Raji (cell line): ENCODE measurements around the gene PLEKHH3.
A peak's percentile ranks its signal among the peaks of the same experiment; 100 is the strongest.

Experiments used
- POLR2A ChIP-seq: IDR thresholded peaks from 2 replicates; pipeline ENCODE4 v1.6.1; 2011; ENCODE audit warnings: low read depth, low read length, control low read depth; ENCODE audit not compliant: insufficient read depth

PLEKHH3 gene

DNA sequence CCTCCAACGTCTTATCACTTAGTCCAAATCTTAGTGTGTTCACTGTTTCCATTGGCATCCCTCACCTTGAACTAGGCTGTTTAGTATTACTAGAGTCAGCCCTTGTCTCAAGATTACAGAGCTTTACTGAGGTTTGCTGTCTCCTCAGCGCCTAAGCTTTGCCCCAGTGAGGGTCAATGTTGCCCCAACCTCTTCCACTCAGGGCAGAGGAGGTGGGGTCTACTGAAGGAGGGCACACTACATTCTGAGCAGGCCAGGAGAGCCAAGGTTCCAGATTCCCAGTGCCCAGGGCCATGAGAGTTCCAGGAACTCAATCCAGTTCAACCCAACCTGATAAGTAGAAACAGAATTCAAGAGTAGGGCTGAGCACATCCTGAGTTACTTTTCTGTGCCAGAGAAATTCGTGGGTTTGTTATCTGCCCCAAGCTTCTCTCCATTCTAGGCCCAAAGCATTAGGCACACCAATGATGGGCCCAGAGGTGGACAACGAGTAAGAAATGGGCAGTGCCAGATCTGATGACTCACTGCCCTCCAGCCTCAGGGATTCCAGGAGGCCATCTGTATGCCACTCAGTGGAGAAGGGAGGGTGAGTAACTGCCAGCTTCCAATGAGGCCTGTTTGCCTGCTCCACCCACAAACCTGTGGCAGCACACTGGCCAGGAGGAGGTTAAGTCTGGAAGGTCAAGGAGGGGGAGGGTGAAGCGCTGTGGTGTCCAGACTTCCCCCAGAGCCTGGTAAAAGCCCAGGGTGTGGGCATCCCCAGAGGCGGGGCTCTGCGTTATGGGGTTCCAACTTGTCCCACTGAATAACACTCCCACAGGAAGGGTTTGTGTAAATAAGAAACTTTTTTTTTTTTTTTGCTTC is 9.5 kb downstream of the PLEKHH3 start:
- no peak for TF ChIP-seq POLR2A

DNA sequence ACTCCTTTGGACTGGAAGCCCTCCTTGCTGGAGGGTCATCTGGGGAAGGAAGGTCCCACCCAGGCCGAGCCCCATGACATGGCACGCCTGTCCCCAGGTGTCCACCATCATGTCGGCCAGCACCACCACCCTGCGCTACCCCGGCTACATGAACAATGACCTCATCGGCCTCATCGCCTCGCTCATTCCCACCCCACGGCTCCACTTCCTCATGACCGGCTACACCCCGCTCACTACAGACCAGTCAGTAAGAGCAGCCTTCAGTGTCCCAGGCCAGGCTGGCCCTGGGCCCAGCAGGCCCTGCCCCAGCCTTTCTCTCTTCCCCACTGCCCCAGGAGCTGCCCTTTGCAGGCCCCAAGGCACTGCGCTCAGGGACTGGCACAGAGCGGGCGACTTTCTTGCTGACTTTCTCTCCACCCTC is 11.2 kb downstream of the PLEKHH3 start:
- no peak for TF ChIP-seq POLR2A

DNA sequence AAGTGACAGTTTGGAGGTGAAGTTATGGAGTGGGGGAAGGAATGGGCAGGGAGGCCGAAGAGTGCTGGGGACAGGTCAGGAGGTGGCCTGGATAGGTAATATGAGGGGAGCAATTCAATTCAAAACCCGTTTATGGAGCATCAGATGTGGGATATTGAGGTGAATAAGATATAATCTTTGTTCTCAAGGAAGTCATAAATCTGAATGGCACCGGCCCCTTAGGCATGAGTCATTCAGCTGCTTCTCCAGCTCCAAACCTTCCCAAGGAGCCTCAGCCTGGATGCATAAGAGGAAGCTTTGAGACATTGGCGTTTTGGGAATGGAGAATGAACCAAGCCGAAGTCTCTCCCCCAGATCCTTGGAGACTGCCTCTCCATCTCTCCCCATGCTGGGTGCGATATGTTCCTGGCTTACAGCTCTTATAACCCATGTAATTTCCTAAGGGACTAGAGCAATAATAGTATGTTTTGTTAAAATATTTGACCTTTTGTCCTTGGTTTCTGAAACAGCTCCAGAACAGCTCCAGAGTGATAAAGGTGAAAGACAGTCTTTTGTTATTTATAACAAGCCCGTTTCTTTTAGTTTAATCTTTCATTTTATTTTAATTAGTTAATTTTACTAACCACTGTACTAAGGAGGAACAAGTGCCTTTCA is 16.0 kb downstream of the PLEKHH3 start:
- TF ChIP-seq POLR2A = no peak

- peak; percentile 86 for TF ChIP-seq POLR2A
Observed at GRCh38 chr17:42659079-42659931, 17.5 kb downstream of the PLEKHH3 start, which contains the start of gene TUBG2. Gene TUBG2, plus strand, starts transcription at chr17:42659284. Its CDS starts 220 bp downstream, at chr17:42659504.

DNA sequence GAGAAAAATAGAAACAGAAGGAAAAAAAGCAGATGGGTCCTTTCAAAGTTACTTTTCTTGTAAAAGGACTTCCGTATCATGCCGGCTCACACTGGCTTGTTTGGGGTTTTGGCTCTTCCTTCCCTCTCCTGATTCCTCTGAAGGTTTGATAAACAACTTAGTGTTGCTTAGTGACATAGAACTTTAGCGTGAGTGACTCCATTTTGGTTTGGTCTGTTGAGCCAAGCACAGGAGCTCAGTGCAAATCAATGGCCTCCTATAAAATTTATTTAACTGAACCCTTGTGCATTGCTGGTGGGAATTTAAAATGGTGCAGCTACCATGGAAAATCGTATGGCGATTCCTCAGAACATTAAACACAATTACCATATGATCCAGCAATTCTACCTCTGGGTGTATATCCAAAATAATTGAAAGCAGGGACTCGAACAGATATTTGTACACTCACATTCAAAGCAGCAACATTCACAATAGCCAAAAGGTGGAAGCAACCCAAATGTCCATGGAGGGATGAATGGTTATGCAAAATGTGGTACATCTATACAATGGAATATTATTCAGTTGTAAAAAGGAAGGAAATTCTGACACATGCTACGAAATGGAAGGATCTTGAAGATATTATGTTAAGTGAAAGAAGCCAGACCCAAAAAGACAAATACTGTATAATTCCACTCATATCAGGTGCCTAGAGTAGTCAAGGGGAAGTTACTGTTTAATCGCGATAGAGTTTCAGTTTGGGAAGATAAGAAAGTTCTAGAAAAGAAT is 18.8 kb downstream of the PLEKHH3 start:
- TF ChIP-seq POLR2A = no peak

DNA sequence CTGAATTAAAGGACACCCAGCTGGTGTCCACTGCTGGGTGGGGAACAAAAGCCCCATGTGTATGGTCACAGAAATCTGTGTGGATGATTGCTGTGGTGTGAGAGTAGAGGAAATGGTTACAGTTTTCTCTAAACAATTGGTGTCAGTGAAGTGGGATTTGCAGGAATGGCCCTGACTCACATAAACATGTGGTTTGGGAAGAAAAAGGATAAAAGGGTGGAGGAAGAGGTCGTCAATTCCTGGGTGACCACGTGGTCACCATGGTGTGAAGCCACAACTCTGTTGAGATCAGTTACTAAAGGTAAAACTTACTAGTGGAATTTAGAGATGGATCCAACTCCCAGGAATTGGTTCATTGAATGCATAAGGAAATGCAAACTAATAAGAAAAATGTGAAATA is 21.3 kb downstream of the PLEKHH3 start:
- no peak for TF ChIP-seq POLR2A

DNA sequence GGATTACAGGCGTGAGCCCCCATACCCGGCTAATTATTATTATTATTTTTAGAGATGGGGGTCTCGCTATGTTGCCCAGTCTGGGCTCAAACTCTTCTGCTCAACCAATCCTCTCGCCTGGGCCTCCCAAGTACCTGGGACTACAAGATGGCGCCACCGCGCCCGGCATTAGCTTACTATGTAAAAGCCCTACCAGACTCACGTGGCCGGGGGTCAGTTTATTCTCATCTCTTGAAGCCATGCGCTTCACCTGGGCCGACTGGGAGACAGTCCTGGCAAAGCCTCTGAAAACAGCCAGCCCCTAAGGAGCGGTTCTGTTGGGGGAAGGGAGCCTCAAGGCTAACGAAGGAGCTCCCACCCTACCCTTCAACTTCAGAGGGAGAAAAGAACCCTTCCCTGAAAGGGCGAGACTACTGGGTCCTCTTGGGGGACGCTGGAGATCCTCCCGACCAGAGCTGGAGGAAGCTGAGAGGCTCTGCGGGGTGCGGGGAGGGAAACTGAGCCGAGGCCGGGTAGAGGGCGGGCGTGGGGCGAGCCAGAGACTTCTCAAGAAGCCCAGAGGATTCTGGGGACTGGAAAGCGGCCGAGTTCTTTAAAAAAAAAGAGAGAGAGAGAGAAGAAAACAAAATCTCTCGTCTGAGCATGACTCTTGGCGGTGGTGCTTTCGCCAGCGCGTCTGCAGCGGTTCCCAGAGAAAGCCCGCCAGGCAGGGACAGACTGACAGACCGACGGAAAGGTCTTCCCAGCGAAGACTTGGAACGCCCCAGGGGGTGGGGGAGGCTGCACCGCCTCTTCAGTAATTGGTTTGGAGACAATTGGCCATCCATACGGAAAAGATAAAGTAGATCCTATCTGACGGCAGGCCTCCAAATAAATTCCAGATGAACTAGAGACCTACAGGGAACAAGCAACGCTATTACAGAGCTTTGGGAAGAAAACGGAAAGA is 23.3 kb downstream of the PLEKHH3 start:
- TF ChIP-seq POLR2A = no peak

GRCh38 chr17:42651392-42651791 is 25.4 kb downstream of the PLEKHH3 start:
- TF ChIP-seq POLR2A = no peak

DNA sequence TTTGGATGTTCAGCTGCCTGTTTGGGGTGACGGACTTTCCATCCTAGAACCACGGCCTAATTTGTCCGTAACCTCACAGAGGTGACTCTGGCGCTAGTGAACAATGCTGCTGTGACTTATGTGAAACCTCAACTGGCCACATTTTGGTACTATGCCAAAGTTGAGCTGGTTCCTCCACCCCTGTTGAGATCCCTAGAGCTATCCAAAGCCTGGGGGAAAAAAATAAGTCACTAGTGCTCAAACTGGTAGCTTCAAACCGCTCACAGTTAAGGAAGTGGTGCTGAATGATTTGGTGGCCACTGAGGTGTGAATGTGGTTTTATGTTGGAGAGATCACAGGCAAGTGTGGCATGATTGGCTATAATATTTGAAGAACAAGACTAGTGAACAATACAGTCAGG is 29.0 kb downstream of the PLEKHH3 start:
- no peak for TF ChIP-seq POLR2A

GRCh38 chr17:42642336-42642735 is 34.5 kb downstream of the PLEKHH3 start:
- no peak for TF ChIP-seq POLR2A

GRCh38 chr17:42640121-42640520 is 36.7 kb downstream of the PLEKHH3 start:
- no peak for TF ChIP-seq POLR2A

GRCh38 chr17:42639525-42640113 is 37.2 kb downstream of the PLEKHH3 start:
- no peak for TF ChIP-seq POLR2A

DNA sequence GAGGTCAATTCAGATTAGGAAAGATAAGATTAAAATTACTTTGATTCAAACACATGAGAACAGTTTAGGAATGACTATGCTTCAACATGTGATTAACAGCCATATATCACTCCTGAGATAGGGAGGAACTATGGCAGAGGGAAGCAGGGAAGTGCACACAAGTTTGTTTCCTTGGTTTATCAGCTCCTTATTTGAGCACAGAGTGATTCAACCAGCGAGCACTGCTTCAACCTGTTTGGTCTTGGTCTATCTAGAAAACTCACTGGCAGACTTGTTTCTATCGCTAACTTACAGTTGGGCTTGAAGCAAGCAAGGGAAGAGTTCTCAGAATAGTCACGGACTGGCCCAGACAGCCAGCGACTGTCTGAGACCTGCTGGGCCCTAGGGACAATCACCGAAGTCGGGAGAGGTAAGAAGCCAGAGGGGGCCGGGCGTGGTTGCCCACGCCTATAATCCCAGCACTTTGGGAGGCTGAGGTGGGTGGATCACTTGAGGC is 43.8 kb downstream of the PLEKHH3 start:
- TF ChIP-seq POLR2A = no peak

- no peak for TF ChIP-seq POLR2A
Observed at GRCh38 chr17:42629411-42630009, 47.3 kb downstream of the PLEKHH3 start.
